ENCODE data around the gene RSL1D1. TPM values are rescaled to one million over a fixed set of nuclear protein-coding genes. Genes with fewer than 3 reads are reported as not detected.

The RSL1D1 gene
- total and polyA plus RNA-seq, 4 donors, result 67.2 to 133 (median 109) TPM

DNA sequence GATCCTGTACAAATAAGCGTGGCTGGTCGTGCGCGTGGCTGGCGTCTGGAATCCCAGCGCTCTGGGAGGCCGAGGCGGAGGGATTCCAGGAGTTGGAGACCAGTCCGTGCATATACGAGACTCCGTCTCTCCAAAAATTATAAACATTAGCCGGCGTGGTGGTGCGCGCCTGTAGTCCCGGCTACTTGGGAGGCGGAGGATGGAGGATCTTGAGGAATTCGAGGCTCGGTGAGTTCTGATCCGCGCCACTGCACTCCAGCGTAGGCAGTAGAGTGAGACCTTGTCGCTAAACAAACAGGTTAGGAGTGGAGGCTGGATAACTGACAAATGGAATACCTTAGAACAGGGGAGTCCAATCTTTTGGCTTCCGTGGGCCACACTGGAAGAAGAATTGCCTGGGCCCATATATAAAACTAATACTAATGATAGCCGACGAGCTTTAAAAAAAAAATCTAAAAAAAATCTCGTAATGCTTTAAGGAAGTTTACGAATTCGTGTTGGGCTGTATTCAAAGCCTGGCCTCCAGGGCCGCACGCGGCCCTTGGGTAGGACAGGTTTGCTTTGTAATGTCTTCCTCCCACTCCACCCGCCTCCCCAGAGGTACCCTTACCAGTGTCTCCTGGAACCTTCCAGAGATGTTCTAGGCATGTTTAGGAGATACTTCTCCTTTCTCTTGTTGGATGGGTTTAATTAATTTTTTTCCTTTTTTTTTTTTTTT, 909 bp upstream of the RSL1D1 start:
- Histone ChIP-seq H3K27me3 (ENCODE audit: control insufficient read depth, insufficient read depth, low read length) (no peaks in the 10 kb centered on the region), H3K4me3 (ENCODE audit: low read depth, low read length) (peak overlapping the region; percentile 76), H3K4me1 (ENCODE audit: control insufficient read depth, insufficient read depth, low read length) (peaks cover 21% of the 10 kb centered on the region), H3K36me3 (ENCODE audit: control insufficient read depth, insufficient read depth, low read length) (peaks cover 20% of the 10 kb centered on the region), H3K27ac (ENCODE audit: low read depth, low read length) (peak overlapping the region; percentile 86), H3K9me3 (ENCODE audit: control insufficient read depth, insufficient read depth, low read length) (no peaks in the 10 kb centered on the region)
- DNase-seq (ENCODE audit: low read depth in 4 of 6, low spot score in 6 of 6), result no peak
- 51% methylated on average over 25 of the region's 33 CpGs for WGBS (ENCODE audit: insufficient coverage)

DNA sequence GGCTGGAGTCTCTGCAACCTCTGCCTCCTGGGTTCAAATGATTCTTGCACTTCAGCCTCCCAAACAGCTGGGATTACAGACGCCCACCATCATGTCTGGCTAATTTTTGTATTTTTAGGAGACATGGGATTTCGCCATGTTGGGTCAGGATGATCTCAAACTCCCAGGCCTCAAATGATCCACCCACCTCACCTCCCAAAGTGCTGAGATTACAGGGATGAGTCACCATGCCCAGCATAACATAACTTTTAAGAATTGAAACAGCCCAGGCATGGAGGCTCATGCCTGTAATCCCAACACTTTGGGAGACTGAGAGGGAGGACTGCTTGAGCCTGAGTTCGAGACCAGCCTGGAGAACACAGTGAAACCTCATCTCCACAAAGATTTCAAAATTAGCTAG, 2.5 kb downstream of the RSL1D1 start:
- DNase-seq (ENCODE audit: low read depth in 4 of 6, low spot score in 6 of 6), result no peak
- Histone ChIP-seq H3K9me3 (ENCODE audit: control insufficient read depth, insufficient read depth, low read length) (no peaks in the 10 kb centered on the region), H3K27ac (ENCODE audit: low read depth, low read length) (no peak overlapping the region), H3K4me3 (ENCODE audit: low read depth, low read length) (no peak overlapping the region), H3K36me3 (ENCODE audit: control insufficient read depth, insufficient read depth, low read length) (peaks cover 45% of the 10 kb centered on the region), H3K4me1 (ENCODE audit: control insufficient read depth, insufficient read depth, low read length) (peaks cover 19% of the 10 kb centered on the region), H3K27me3 (ENCODE audit: control insufficient read depth, insufficient read depth, low read length) (no peaks in the 10 kb centered on the region)
- no CpG with 5 or more reads among the region's 3 CpGs for WGBS (ENCODE audit: insufficient coverage)

DNA sequence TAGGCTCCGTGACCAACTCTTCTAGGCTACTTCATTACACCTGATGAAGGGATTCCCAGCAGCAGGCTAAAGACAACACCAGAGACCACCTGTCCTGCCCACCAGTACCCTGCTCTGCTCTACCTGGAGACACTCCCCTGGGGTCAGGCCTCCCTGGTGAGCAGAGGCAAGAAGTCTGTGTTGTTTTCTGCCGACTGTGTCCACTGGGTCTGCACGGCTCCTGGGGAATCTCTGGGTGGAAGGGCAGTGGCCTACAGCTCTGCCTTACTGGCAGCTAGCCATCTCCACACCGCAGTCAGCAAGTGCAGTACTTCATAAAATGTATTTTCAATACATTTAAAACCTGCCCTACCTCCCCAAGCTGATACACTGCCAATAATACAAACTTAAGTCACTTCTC, 6.8 kb downstream of the RSL1D1 start:
- no peaks in the 10 kb centered on the region for H3K9me3 ChIP-seq (ENCODE audit: control insufficient read depth, insufficient read depth, low read length)
- peaks cover 72% of the 10 kb centered on the region for H3K36me3 ChIP-seq (ENCODE audit: control insufficient read depth, insufficient read depth, low read length)
- H3K27ac ChIP-seq (ENCODE audit: low read depth, low read length), result no peak overlapping the region
- WGBS (ENCODE audit: insufficient coverage), result 100% methylated on average over 3 of the region's 4 CpGs
- no peak for DNase-seq (ENCODE audit: low read depth in 4 of 6, low spot score in 6 of 6)
- H3K4me3 ChIP-seq (ENCODE audit: low read depth, low read length), result no peak overlapping the region
- no peaks in the 10 kb centered on the region for H3K27me3 ChIP-seq (ENCODE audit: control insufficient read depth, insufficient read depth, low read length)
- H3K4me1 ChIP-seq (ENCODE audit: control insufficient read depth, insufficient read depth, low read length), result no peaks in the 10 kb centered on the region

DNA sequence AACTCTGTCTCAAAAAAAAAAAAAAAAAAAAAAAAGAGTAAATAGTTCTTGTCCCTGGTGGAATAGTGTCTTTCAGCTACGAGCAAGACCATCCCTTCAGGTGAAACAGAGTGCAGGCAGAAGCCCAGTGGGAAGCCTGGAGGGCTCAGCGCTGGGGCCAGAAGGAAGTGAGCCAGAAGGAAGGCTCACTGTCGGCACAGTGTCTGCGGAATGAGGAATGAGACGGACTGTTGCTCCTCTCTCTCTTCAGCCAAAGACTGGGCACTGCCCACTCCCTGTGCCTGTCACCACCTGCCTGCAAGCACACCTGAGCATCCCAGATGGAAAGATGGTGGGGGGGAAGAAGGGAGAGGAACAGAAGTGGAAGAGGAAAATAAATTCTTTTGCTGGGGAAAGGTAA, 7.5 kb downstream of the RSL1D1 start:
- WGBS (ENCODE audit: insufficient coverage), result 90% methylated on average over 1 of the region's 5 CpGs
- Histone ChIP-seq H3K4me3 (ENCODE audit: low read depth, low read length) (no peak overlapping the region), H3K36me3 (ENCODE audit: control insufficient read depth, insufficient read depth, low read length) (peaks cover 72% of the 10 kb centered on the region), H3K27me3 (ENCODE audit: control insufficient read depth, insufficient read depth, low read length) (no peaks in the 10 kb centered on the region), H3K4me1 (ENCODE audit: control insufficient read depth, insufficient read depth, low read length) (no peaks in the 10 kb centered on the region), H3K9me3 (ENCODE audit: control insufficient read depth, insufficient read depth, low read length) (no peaks in the 10 kb centered on the region), H3K27ac (ENCODE audit: low read depth, low read length) (no peak overlapping the region)
- DNase-seq (ENCODE audit: low read depth in 4 of 6, low spot score in 6 of 6), result no peak

DNA sequence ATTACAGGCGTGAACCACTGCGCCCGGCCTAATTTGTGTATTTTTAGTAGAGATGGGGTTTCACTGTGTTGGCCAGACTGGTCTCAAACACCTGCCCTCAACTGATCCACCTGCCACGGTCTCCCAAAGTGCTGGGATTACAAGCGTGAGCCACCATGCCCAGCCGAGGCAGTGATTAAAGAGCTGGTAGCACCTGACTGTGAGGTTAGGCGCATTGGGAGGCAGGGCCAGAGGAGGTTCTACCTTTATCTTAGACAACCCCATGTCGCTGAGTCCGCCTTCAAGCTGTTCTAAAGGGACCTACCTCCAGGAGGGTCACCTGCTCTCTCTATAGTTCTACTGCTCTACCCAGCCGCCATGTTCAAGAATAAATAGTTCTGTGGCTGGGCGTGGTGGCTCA, 8.1 kb downstream of the RSL1D1 start:
- H3K36me3 ChIP-seq (ENCODE audit: control insufficient read depth, insufficient read depth, low read length), result peaks cover 74% of the 10 kb centered on the region
- H3K27ac ChIP-seq (ENCODE audit: low read depth, low read length), result no peak overlapping the region
- no peaks in the 10 kb centered on the region for H3K4me1 ChIP-seq (ENCODE audit: control insufficient read depth, insufficient read depth, low read length)
- no peak for DNase-seq (ENCODE audit: low read depth in 4 of 6, low spot score in 6 of 6)
- no peak overlapping the region for H3K4me3 ChIP-seq (ENCODE audit: low read depth, low read length)
- H3K27me3 ChIP-seq (ENCODE audit: control insufficient read depth, insufficient read depth, low read length), result no peaks in the 10 kb centered on the region
- WGBS (ENCODE audit: insufficient coverage), result 98% methylated on average over 6 of the region's 11 CpGs
- no peaks in the 10 kb centered on the region for H3K9me3 ChIP-seq (ENCODE audit: control insufficient read depth, insufficient read depth, low read length)

DNA sequence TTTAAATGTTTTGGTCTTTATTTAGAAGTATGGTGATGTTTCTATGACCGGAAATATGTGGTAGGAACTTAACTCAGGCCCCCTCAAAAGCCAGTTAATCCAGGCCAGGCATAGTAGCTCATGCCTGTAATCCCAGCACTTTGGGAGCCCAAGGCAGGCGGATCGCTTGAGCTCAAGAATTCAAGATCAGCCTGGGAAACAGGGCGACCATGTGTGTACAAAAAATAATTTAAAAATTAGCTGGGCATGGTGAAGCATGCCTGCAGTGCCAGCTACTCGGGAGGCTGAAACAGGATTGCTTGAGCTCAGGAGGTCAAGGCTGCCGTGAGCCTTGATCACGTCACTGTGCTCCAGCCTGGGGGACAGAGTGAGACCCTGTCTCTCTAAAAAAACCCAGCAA, 10.3 kb downstream of the RSL1D1 start:
- Histone ChIP-seq H3K9me3 (ENCODE audit: control insufficient read depth, insufficient read depth, low read length) (no peaks in the 10 kb centered on the region), H3K27ac (ENCODE audit: low read depth, low read length) (no peak overlapping the region), H3K27me3 (ENCODE audit: control insufficient read depth, insufficient read depth, low read length) (no peaks in the 10 kb centered on the region), H3K36me3 (ENCODE audit: control insufficient read depth, insufficient read depth, low read length) (peaks cover 75% of the 10 kb centered on the region), H3K4me3 (ENCODE audit: low read depth, low read length) (no peak overlapping the region), H3K4me1 (ENCODE audit: control insufficient read depth, insufficient read depth, low read length) (no peaks in the 10 kb centered on the region)
- DNase-seq (ENCODE audit: low read depth in 4 of 6, low spot score in 6 of 6), result no peak
- WGBS (ENCODE audit: insufficient coverage), result 100% methylated on average over 7 of the region's 7 CpGs

DNA sequence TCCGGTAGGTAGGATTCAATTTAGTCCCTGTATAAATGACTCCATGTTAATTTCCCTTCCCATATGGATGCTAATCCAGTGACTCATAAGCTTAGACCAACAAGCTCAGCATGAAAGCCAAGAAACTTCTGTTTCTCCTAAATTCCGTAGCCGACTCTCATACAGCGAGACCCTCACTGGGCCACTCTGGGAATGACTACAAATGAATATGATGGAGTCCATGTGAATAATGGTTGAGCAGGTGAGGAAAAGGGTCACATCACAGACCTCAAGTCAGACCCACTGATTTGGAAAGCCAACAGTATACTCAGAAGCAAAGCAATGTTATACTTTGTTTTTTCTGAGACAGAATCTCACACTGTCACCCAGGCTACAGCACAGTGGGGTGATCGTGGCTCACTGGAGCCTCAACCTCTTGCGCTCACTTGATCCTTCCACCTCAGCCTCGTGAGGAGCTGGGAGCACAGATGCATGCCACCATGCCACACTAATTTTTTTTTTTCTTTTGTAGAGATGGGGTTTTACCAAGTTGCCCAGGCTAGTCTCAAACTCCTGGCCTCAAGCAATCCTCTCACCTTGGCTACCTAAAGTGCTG, 14.6 kb downstream of the RSL1D1 start:
- no peak overlapping the region for H3K4me3 ChIP-seq (ENCODE audit: low read depth, low read length)
- no peaks in the 10 kb centered on the region for H3K4me1 ChIP-seq (ENCODE audit: control insufficient read depth, insufficient read depth, low read length)
- peaks cover 42% of the 10 kb centered on the region for H3K36me3 ChIP-seq (ENCODE audit: control insufficient read depth, insufficient read depth, low read length)
- H3K27ac ChIP-seq (ENCODE audit: low read depth, low read length), result no peak overlapping the region
- no peaks in the 10 kb centered on the region for H3K9me3 ChIP-seq (ENCODE audit: control insufficient read depth, insufficient read depth, low read length)
- DNase-seq (ENCODE audit: low read depth in 4 of 6, low spot score in 6 of 6), result no peak
- H3K27me3 ChIP-seq (ENCODE audit: control insufficient read depth, insufficient read depth, low read length), result no peaks in the 10 kb centered on the region
- no CpG with 5 or more reads among the region's 7 CpGs for WGBS (ENCODE audit: insufficient coverage)

DNA sequence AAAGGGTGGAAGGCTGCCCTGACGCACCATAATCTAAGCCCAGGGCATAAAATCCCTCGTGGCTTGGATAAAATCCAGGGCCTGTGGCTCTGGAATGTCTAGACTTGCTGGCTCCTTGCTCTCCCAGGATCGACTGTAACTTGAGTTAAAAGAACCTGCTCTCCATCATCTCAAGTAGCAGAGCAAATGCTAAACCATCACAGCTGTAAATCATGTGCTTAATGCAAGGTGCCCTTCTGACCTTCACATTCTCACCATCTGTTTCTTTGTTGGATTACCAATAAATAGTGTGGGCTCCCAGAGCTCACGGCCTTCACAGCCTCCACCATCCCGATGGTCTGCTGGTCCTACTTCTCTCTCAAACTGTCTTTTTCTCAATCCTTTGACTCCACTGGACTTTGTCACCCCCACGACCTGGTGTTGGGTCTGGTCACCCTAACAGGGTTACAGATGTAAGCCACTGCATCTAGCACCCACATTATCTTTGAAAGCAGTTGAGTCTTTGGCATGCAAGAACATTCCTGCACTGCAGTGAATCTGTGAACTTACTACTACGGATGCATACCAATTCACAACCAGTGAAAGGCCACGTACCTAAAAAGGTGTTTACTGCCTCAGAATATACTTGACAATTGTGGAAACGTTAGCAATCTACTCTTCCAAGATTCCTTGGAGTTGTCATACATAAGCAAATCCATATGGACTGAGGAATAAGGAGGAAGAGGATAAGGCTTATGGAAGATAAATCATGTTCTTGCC, 15.3 kb downstream of the RSL1D1 start:
- DNase-seq (ENCODE audit: low read depth in 4 of 6, low spot score in 6 of 6), result no peak
- Histone ChIP-seq H3K4me1 (ENCODE audit: control insufficient read depth, insufficient read depth, low read length) (no peaks in the 10 kb centered on the region), H3K4me3 (ENCODE audit: low read depth, low read length) (no peak overlapping the region), H3K9me3 (ENCODE audit: control insufficient read depth, insufficient read depth, low read length) (no peaks in the 10 kb centered on the region), H3K27ac (ENCODE audit: low read depth, low read length) (no peak overlapping the region), H3K27me3 (ENCODE audit: control insufficient read depth, insufficient read depth, low read length) (no peaks in the 10 kb centered on the region), H3K36me3 (ENCODE audit: control insufficient read depth, insufficient read depth, low read length) (peaks cover 40% of the 10 kb centered on the region)
- WGBS (ENCODE audit: insufficient coverage), result 45% methylated on average over 6 of the region's 9 CpGs

DNA sequence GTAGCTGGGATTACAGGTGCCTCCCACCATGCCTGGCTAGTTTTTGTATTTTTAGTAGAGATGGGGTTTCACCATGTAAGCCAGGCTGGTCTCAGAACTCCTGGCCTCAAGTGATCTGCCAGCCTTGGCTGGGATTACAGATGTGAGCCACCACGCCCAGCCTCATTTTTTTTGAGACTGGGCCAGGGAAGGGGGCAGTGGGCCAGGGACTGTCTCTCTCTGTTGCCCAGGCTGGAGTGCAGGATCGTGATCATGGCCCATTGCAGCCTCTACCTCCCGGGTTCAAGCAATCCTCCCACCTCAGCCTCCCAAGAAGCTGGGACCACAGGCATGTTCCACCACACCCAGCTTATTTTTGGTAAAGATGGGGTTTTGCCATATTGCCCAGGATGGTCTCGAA, 16.0 kb downstream of the RSL1D1 start:
- 86% methylated on average over 2 of the region's 4 CpGs for WGBS (ENCODE audit: insufficient coverage)
- DNase-seq (ENCODE audit: low read depth in 4 of 6, low spot score in 6 of 6), result no peak
- no peak overlapping the region for H3K27ac ChIP-seq (ENCODE audit: low read depth, low read length)
- no peaks in the 10 kb centered on the region for H3K27me3 ChIP-seq (ENCODE audit: control insufficient read depth, insufficient read depth, low read length)
- H3K4me1 ChIP-seq (ENCODE audit: control insufficient read depth, insufficient read depth, low read length), result no peaks in the 10 kb centered on the region
- H3K36me3 ChIP-seq (ENCODE audit: control insufficient read depth, insufficient read depth, low read length), result peaks cover 37% of the 10 kb centered on the region
- H3K9me3 ChIP-seq (ENCODE audit: control insufficient read depth, insufficient read depth, low read length), result no peaks in the 10 kb centered on the region
- H3K4me3 ChIP-seq (ENCODE audit: low read depth, low read length), result no peak overlapping the region

Measured in spinal cord (tissue), 10 donors.